GM23338 (cell line): ENCODE results near the gene PIK3C2G. TPM values are rescaled to one million over a fixed set of nuclear protein-coding genes. Genes with fewer than 3 reads are reported as not detected.

Experiments
- ATAC-seq: fragments of 200-7000 bp; cut with Tn5 transposase; 3 replicates; pipeline ENCODE4 v1.9.1; 2020
- DNase-seq: peaks from one replicate; pipeline ENCODE4 v3.0.0-alpha.2; 2015; ENCODE audit warnings: low spot score
- H2AFZ ChIP-seq: fragments of 200-600 bp; sonication (generic); 2 replicates; pipeline ENCODE4 v1.8.0; 2016; ENCODE audit warnings: antibody characterized with exemption, mild to moderate bottlenecking, moderate library complexity
- H3F3A ChIP-seq: fragments of 200-600 bp; sonication (generic); replicated peaks from 2 replicates; pipeline ENCODE4 v1.8.0; 2017; ENCODE audit warnings: antibody characterized with exemption, mixed run types, low read depth
- H3K27ac ChIP-seq: fragments of 200-600 bp; sonication (generic); 2 replicates; pipeline ENCODE4 v1.6.1; 2016; ENCODE audit warnings: low read depth
- H3K27me3 ChIP-seq: fragments of 200-600 bp; sonication (generic); 2 replicates; pipeline ENCODE4 v1.8.0; 2016; ENCODE audit warnings: mild to moderate bottlenecking, mixed run types, moderate library complexity; ENCODE audit not compliant: insufficient read depth
- H3K36me3 ChIP-seq: fragments of 200-600 bp; sonication (generic); 2 replicates; pipeline ENCODE4 v1.8.0; 2016; ENCODE audit warnings: mild to moderate bottlenecking; ENCODE audit not compliant: insufficient read depth
- H3K4me1 ChIP-seq: fragments of 200-600 bp; sonication (generic); 2 replicates; pipeline ENCODE4 v1.8.0; 2016; ENCODE audit warnings: mild to moderate bottlenecking, moderate library complexity; ENCODE audit not compliant: insufficient read depth
- H3K4me2 ChIP-seq: fragments of 200-600 bp; sonication (generic); 2 replicates; pipeline ENCODE4 v1.7.1; 2017; ENCODE audit warnings: mixed run types
- H3K4me3 ChIP-seq: fragments of 200-600 bp; sonication (generic); 2 replicates; pipeline ENCODE4 v1.6.1; 2016; ENCODE audit warnings: mixed run types
- H3K79me2 ChIP-seq: fragments of 200-600 bp; sonication (generic); replicated peaks from 2 replicates; pipeline ENCODE4 v1.8.0; 2017; ENCODE audit warnings: mild to moderate bottlenecking; ENCODE audit not compliant: insufficient read depth
- H3K9me2 ChIP-seq: fragments of 200-600 bp; sonication (generic); 2 replicates; pipeline ENCODE4 v1.8.0; 2017; ENCODE audit not compliant: insufficient read depth
- H4K20me1 ChIP-seq: fragments of 200-600 bp; sonication (generic); replicated peaks from 2 replicates; pipeline ENCODE4 v1.8.0; 2017; ENCODE audit warnings: mild to moderate bottlenecking; ENCODE audit not compliant: insufficient read depth
- H3K27ac Mint-ChIP-seq: 2 replicates; pipeline ENCODE4 v1.8.0; 2020; ENCODE audit warnings: inconsistent platforms, mild to moderate bottlenecking, moderate library complexity, mixed read lengths
- H3K27me3 Mint-ChIP-seq: 3 replicates; pipeline ENCODE4 v1.8.0; 2022; ENCODE audit warnings: low read depth, mild to moderate bottlenecking, moderate library complexity, mixed read lengths, inconsistent platforms; ENCODE audit not compliant: insufficient read depth, poor library complexity
- H3K36me3 Mint-ChIP-seq: 3 replicates; pipeline ENCODE4 v1.8.0; 2021; ENCODE audit warnings: low read depth, mild to moderate bottlenecking, inconsistent platforms, moderate library complexity, mixed read lengths
- H3K4me1 Mint-ChIP-seq: 3 replicates; pipeline ENCODE4 v1.8.0; 2020; ENCODE audit warnings: mild to moderate bottlenecking, inconsistent platforms, mixed read lengths
- H3K4me3 Mint-ChIP-seq: 3 replicates; pipeline ENCODE4 v1.8.0; 2021; ENCODE audit warnings: moderate library complexity, mild to moderate bottlenecking, inconsistent platforms, mixed read lengths
- H3K9me3 Mint-ChIP-seq: 3 replicates; pipeline ENCODE4 v1.8.0; 2020; ENCODE audit warnings: moderate library complexity, mild to moderate bottlenecking, inconsistent platforms, mixed read lengths
- CREB1 ChIP-seq: fragments of 250-450 bp; sonication (Bioruptor Pico); IDR thresholded peaks from 2 replicates; pipeline ENCODE4 v1.5.0; 2020; ENCODE audit warnings: low read depth, mild to moderate bottlenecking, moderate library complexity
- CTCF ChIP-seq, 2 experiments: fragments of 200-600 bp in 1 of 2; sonication (generic) in 1 of 2; conservative IDR thresholded peaks; 2 replicates each; pipeline versions ENCODE4 v1.5.1 to v1.6.1; 2016 to 2017; ENCODE audit warnings: antibody characterized with exemption in 2 of 2, low read depth in 2 of 2, mild to moderate bottlenecking in 2 of 2, moderate library complexity in 1 of 2
- ETS1 ChIP-seq: IDR thresholded peaks from 2 replicates; pipeline ENCODE4 v1.6.1; 2016; ENCODE audit warnings: antibody characterized with exemption
- EZH2 ChIP-seq: fragments of 200-600 bp; sonication (generic); IDR thresholded peaks from one replicate; pipeline ENCODE4 v1.8.0; 2017; ENCODE audit warnings: antibody characterized with exemption, mild to moderate bottlenecking, low read depth; ENCODE audit not compliant: unreplicated experiment
- NANOG ChIP-seq: IDR thresholded peaks from 2 replicates; pipeline ENCODE4 v1.6.1; 2016; ENCODE audit warnings: antibody characterized with exemption, borderline replicate concordance
- POLR2AphosphoS5 ChIP-seq: IDR thresholded peaks from 2 replicates; pipeline ENCODE4 v1.6.1; 2016; ENCODE audit warnings: antibody characterized with exemption, low read depth
- STAT1 ChIP-seq: IDR thresholded peaks from one replicate; pipeline ENCODE4 v1.6.1; 2016; ENCODE audit warnings: antibody characterized with exemption; ENCODE audit not compliant: unreplicated experiment
- ZNF331 ChIP-seq: fragments of 250-450 bp; sonication (Bioruptor Pico); IDR thresholded peaks from 2 replicates; pipeline ENCODE4 v1.5.0; 2020; ENCODE audit warnings: low read depth, mild to moderate bottlenecking, moderate library complexity
- polyA plus RNA-seq: library from polyadenylated mRNA; unstranded; fragments of >200 nt; fragmentation: Nextera tagmentation; extraction: Ambion mirVana; gene quantifications from 2 replicates; pipeline ENCODE4 v1.2.1, GENCODE V29; 2016
- total RNA-seq: library from RNA; depleted of rRNA; stranded (reverse); fragments of >200 nt; shearing (Covaris generic); gene quantifications from 2 replicates; pipeline ENCODE4 v1.2.3, GENCODE V29; 2014

Gene PIK3C2G
- total and polyA plus RNA-seq, 2 experiments from 2014 or later: not detected

GRCh38 chr12:18261273-18261672 is at the start of gene PIK3C2G (continued):
- TF ChIP-seq CREB1 (CRISPR knock-in tag): no peak

- H2AFZ ChIP-seq: no peak overlapping the region
- DNase-seq: no peak
- ATAC-seq: no peak
Observed at GRCh38 chr12:18217966-18218365, 43.4 kb upstream of the PIK3C2G start.

GRCh38 chr12:18221726-18222125 is 39.6 kb upstream of the PIK3C2G start:
- H3K9me3 Mint-ChIP-seq: no peaks in the 10 kb centered on the region; the same call in 2 of the 3 replicates
- no peaks in the 10 kb centered on the region for H3K9me2 ChIP-seq
- DNase-seq (no peak), ATAC-seq (no peak)
- H3K4me3 ChIP-seq: no peak overlapping the region
- H3K4me1 ChIP-seq: peaks cover 4% of the 10 kb centered on the region; the same call in 1 of the 2 replicates
- TF ChIP-seq POLR2AphosphoS5: no peak
- TF ChIP-seq EZH2: no peak
- no peaks in the 10 kb centered on the region for H3K79me2 ChIP-seq
- no peak overlapping the region for H3K27ac ChIP-seq
- H3F3A ChIP-seq: no peaks in the 10 kb centered on the region
- no peak overlapping the region for H3K4me3 Mint-ChIP-seq
- no peaks in the 10 kb centered on the region for H3K36me3 ChIP-seq
- peaks cover 12% of the 10 kb centered on the region for H3K4me1 Mint-ChIP-seq
- no peaks in the 10 kb centered on the region for H4K20me1 ChIP-seq
- no peaks in the 10 kb centered on the region for H3K27me3 ChIP-seq
- no peak overlapping the region for H2AFZ ChIP-seq
- H3K27ac Mint-ChIP-seq: 0 out of 2 replicates have a peak overlapping the region, but pooled peaks have one; percentile 7
- peaks cover 3% of the 10 kb centered on the region; the same call in 1 of the 3 replicates for H3K36me3 Mint-ChIP-seq
- no peaks in the 10 kb centered on the region for H3K27me3 Mint-ChIP-seq
- no peak overlapping the region for H3K4me2 ChIP-seq

More at GRCh38 chr12:18217966-18218365, 43.4 kb upstream of the PIK3C2G start:
- H3K9me2 ChIP-seq: no peaks in the 10 kb centered on the region
- no peaks in the 10 kb centered on the region for H3K4me1 ChIP-seq
- no peak overlapping the region; the same call in 1 of the 2 replicates for H3K27ac Mint-ChIP-seq
- H3K4me1 Mint-ChIP-seq: peaks cover 6% of the 10 kb centered on the region; the same call in 2 of the 3 replicates
- H3F3A ChIP-seq: no peaks in the 10 kb centered on the region
- no peak overlapping the region for H3K4me3 ChIP-seq
- H3K4me2 ChIP-seq: no peak overlapping the region
- H3K4me3 Mint-ChIP-seq: no peak overlapping the region
- TF ChIP-seq ETS1 (no peak), NANOG (no peak), CREB1 (CRISPR knock-in tag) (no peak), ZNF331 (CRISPR knock-in tag) (no peak), POLR2AphosphoS5 (no peak), STAT1 (no peak), CTCF (conservative IDR thresholded peaks at IDR 0.05; ENCODE audit: low read depth in 2 of 2) (no peak)
- H3K27me3 ChIP-seq: no peaks in the 10 kb centered on the region
- no peaks in the 10 kb centered on the region for H3K79me2 ChIP-seq
- H4K20me1 ChIP-seq: no peaks in the 10 kb centered on the region
- H3K36me3 Mint-ChIP-seq: no peaks in the 10 kb centered on the region
- no peaks in the 10 kb centered on the region for H3K27me3 Mint-ChIP-seq
- H3K36me3 ChIP-seq: no peaks in the 10 kb centered on the region
- no peak overlapping the region for H3K27ac ChIP-seq
- H3K9me3 Mint-ChIP-seq: no peaks in the 10 kb centered on the region
